ENCODE data around the gene PARVB. TPM values are rescaled to one million over a fixed set of nuclear protein-coding genes. Genes with fewer than 3 reads are reported as not detected.

PARVB gene
- total RNA-seq, 5 donors from 2014 or later (not counting 1 experiment from before 2014, with no cell fraction given): 5.9 to 13.8 (median 8.2) TPM

DNA sequence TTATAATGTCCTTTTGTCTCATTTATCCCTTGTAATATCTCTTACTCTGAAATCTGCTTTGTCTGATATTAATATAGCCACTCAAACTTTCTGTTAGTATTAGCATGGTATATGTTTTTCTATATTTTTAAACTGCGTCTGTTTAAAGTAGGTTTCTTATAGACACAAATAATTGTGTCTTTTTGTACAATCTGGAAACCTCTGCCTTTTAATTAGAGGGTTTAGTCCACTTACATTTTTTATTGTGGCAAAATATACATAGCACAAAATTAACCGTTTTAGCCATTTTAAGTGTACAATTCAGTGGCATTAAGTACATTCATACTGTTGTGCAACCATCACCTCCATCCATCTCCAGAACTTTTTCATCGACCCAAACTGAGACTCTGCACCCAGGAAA, 185.2 kb downstream of the PARVB start:
- no peak overlapping the region for H3K4me3 Mint-ChIP-seq
- Histone ChIP-seq H3K27me3 (replicated peaks in 1 of 2; ENCODE audit: control insufficient read depth in 2 of 2, extremely low read depth in 1 of 2, insufficient read depth in 2 of 2, low read length in 1 of 2) (no peaks in the 10 kb centered on the region), H3K27ac (ENCODE audit: low read length) (no peak overlapping the region), H3K36me3 (ENCODE audit: control insufficient read depth in 2 of 2, extremely low read depth in 1 of 2, insufficient read depth in 1 of 2, low read length in 1 of 2) (peaks cover under 1 to 11% of the 10 kb centered on the region in 2 donors), H3K4me1 (ENCODE audit: control insufficient read depth in 1 of 2, extremely low read depth in 1 of 2, insufficient read depth in 2 of 2, low read length in 2 of 2) (peaks cover 0 to 4% of the 10 kb centered on the region in 2 experiments), H3K4me3 (ENCODE audit: control insufficient read depth in 1 of 2, extremely low read depth in 1 of 2, low read length in 1 of 2) (no peak overlapping the region), H3K9me3 (no peaks in the 10 kb centered on the region)
- ChIA-PET CTCF (no interaction called here), POLR2A (no interaction called here)
- ATAC-seq (replicated peaks in 1 of 4) (no peak), DNase-seq (no peak)
- 20% methylated on average over 1 of the region's 3 CpGs for WGBS (ENCODE audit: insufficient coverage)
- no peaks in the 10 kb centered on the region for H3K27me3 Mint-ChIP-seq
- H3K4me1 Mint-ChIP-seq: peaks cover 0 to 12% (median 9%) of the 10 kb centered on the region in 3 donors
- H3K27ac Mint-ChIP-seq: no peak overlapping the region
- H3K36me3 Mint-ChIP-seq: peaks cover 23% of the 10 kb centered on the region
- H3K9me3 Mint-ChIP-seq: peaks cover 0 to 16% (median 14%) of the 10 kb centered on the region in 3 donors

DNA sequence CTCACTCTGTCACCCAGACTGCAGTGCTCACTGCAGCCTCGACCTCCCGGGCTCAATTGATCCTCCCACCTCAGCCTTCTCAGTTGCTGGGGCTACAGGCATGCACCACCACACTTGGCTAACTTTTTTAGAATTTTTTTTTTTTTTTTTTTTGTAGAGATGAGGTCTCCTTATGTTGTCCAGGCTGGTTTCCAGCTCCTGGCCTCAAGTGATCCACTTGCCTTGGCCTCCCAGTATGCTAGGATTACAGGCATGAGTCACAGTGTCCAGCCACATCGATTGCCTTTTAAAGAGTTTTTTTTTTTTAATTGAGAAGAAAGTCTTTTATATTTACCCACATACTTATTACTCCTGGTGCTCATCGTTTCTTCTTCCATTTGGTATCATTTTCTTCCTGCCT, 186.6 kb downstream of the PARVB start:
- Mint-ChIP-seq H3K4me3 (no peak overlapping the region), H3K9me3 (peaks cover 0 to 16% (median 14%) of the 10 kb centered on the region in 3 donors), H3K36me3 (peaks cover 23% of the 10 kb centered on the region), H3K27ac (no peak overlapping the region), H3K27me3 (no peaks in the 10 kb centered on the region), H3K4me1 (peaks cover 0 to 12% (median 6%) of the 10 kb centered on the region in 3 donors)
- CTCF ChIA-PET: no interaction called here
- Histone ChIP-seq H3K4me1 (ENCODE audit: control insufficient read depth in 1 of 2, extremely low read depth in 1 of 2, insufficient read depth in 2 of 2, low read length in 2 of 2) (peaks cover 0 to 4% of the 10 kb centered on the region in 2 experiments), H3K4me3 (ENCODE audit: control insufficient read depth in 1 of 2, extremely low read depth in 1 of 2, low read length in 1 of 2) (no peak overlapping the region), H3K27ac (ENCODE audit: low read length) (no peak overlapping the region), H3K36me3 (ENCODE audit: control insufficient read depth in 2 of 2, extremely low read depth in 1 of 2, insufficient read depth in 1 of 2, low read length in 1 of 2) (peaks cover 0 to 6% of the 10 kb centered on the region in 2 donors), H3K9me3 (no peaks in the 10 kb centered on the region), H3K27me3 (replicated peaks in 1 of 2; ENCODE audit: control insufficient read depth in 2 of 2, extremely low read depth in 1 of 2, insufficient read depth in 2 of 2, low read length in 1 of 2) (no peaks in the 10 kb centered on the region)
- no peak for ATAC-seq (replicated peaks in 1 of 4)
- POLR2A ChIA-PET: interaction anchor here in 1 of 2 donors (0.6 kb wide), 1 partner anchor 266 kb away, joined by 4 read pairs; no protein-coding TSS in a partner anchor
- WGBS (ENCODE audit: insufficient coverage): no CpG with 5 or more reads among the region's 4 CpGs
- no peak for DNase-seq

DNA sequence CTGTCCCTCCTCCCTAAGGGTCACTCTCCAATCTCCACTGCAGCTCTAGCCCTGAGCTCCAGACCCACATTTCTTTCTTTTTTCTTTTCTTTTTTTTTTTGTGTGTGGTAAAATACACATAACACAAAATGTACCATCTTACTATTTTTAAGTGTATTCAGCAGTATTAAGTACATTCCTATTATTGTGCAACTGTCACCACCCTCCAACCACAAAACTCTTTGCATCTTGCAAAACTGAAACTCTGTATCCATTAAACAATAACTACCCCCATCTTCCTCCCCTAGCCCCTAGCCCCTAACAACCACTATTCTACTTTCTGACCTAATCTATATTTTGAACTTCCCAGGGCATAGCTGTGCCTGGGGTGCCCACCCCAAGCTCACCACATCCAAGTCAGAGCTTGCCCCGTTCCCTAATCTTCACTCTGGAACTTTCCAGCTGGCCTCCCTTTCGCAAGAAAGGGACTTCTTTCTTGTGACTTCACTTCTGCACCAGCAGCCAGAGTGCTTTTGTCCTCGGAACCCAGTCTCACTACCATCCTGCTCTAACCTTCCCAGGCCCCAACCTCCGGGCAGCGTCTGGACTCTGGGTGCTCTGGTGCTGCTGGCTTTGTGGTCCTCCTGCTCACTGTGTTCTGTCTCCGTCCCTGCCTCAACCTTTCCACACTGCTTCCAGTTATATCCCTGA, 187.3 kb downstream of the PARVB start:
- ATAC-seq (replicated peaks in 1 of 4): no peak
- no peak overlapping the region for H3K27ac ChIP-seq (ENCODE audit: low read length)
- Mint-ChIP-seq H3K27ac (no peak overlapping the region), H3K4me3 (no peak overlapping the region), H3K4me1 (peaks cover 0 to 12% (median 5%) of the 10 kb centered on the region in 3 donors), H3K27me3 (no peaks in the 10 kb centered on the region), H3K9me3 (peaks cover 0 to 16% (median 14%) of the 10 kb centered on the region in 3 donors), H3K36me3 (peaks cover 23% of the 10 kb centered on the region)
- H3K4me3 ChIP-seq (ENCODE audit: control insufficient read depth in 1 of 2, extremely low read depth in 1 of 2, low read length in 1 of 2): no peak overlapping the region
- no peaks in the 10 kb centered on the region for H3K36me3 ChIP-seq (ENCODE audit: control insufficient read depth in 2 of 2, extremely low read depth in 1 of 2, insufficient read depth in 1 of 2, low read length in 1 of 2)
- no peaks in the 10 kb centered on the region for H3K9me3 ChIP-seq
- ChIA-PET CTCF (no interaction called here), POLR2A (no interaction called here)
- H3K4me1 ChIP-seq (ENCODE audit: control insufficient read depth in 1 of 2, extremely low read depth in 1 of 2, insufficient read depth in 2 of 2, low read length in 2 of 2): peaks cover 0 to 4% of the 10 kb centered on the region in 2 experiments
- no peaks in the 10 kb centered on the region for H3K27me3 ChIP-seq (replicated peaks in 1 of 2; ENCODE audit: control insufficient read depth in 2 of 2, extremely low read depth in 1 of 2, insufficient read depth in 2 of 2, low read length in 1 of 2)
- 98% methylated on average over 5 of the region's 6 CpGs for WGBS (ENCODE audit: insufficient coverage)
- DNase-seq: no peak

DNA sequence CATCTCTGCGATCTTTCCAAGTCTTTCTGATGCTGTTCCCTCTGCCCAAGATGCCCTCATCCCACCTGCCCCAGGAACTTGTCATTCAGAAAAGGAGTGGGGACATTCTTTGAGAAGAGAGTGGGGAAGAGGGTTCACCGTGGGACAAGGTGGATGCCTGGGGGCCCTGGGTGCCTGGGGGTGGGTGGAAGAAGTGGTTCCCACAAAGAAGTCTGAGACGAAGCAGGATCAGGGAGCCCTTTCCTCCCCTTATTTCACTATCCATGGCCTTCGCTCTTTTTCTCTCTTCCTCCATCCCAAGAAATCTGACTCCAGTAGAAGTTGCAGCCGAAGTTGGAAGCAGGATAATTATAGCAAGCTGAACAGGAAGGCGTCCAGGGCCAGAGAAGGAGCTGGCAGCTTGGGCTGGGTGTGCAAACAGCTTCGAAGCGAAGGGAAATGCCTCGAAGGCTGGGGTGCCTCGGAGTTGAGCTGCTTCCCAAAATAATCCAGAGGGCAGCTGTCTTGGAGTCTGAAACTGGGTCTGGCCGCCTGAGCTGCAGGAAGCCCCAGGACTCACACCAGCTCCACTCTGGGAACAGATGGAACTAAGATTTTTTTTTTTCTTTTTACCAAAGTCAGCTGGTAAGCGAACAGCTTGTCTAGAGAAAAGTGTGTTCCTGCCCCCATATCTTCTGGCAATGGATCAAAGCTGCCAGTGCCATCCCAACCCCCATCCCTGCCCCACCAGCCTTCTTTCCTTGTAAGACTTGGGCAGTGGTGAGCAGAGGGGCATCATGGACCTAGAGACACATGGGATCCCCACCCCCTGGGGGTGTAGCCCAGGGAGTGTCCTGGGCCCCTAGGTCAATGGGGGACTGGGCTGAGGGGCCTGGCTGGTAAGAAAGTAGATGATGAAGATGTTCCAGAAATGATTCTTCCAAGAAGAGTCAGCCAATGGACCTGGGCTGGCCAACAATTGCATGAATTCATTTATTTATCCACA, 188.1 kb downstream of the PARVB start:
- H3K4me1 ChIP-seq (ENCODE audit: control insufficient read depth in 1 of 2, extremely low read depth in 1 of 2, insufficient read depth in 2 of 2, low read length in 2 of 2): no peaks in the 10 kb centered on the region
- ATAC-seq (replicated peaks in 1 of 4) (no peak), DNase-seq (no peak)
- H3K36me3 ChIP-seq (ENCODE audit: control insufficient read depth in 2 of 2, extremely low read depth in 1 of 2, insufficient read depth in 1 of 2, low read length in 1 of 2): no peaks in the 10 kb centered on the region
- Mint-ChIP-seq H3K36me3 (peaks cover 23% of the 10 kb centered on the region), H3K9me3 (peaks cover 0 to 16% (median 14%) of the 10 kb centered on the region in 3 donors), H3K27ac (no peak overlapping the region), H3K4me1 (peaks cover 0 to 12% (median 5%) of the 10 kb centered on the region in 3 donors), H3K27me3 (no peaks in the 10 kb centered on the region), H3K4me3 (no peak overlapping the region)
- WGBS (ENCODE audit: insufficient coverage): 72% methylated on average over 6 of the region's 12 CpGs
- no peak overlapping the region for H3K27ac ChIP-seq (ENCODE audit: low read length)
- H3K27me3 ChIP-seq (replicated peaks in 1 of 2; ENCODE audit: control insufficient read depth in 2 of 2, extremely low read depth in 1 of 2, insufficient read depth in 2 of 2, low read length in 1 of 2): no peaks in the 10 kb centered on the region
- ChIA-PET POLR2A (no interaction called here), CTCF (no interaction called here)
- no peaks in the 10 kb centered on the region for H3K9me3 ChIP-seq
- no peak overlapping the region for H3K4me3 ChIP-seq (ENCODE audit: control insufficient read depth in 1 of 2, extremely low read depth in 1 of 2, low read length in 1 of 2)

DNA sequence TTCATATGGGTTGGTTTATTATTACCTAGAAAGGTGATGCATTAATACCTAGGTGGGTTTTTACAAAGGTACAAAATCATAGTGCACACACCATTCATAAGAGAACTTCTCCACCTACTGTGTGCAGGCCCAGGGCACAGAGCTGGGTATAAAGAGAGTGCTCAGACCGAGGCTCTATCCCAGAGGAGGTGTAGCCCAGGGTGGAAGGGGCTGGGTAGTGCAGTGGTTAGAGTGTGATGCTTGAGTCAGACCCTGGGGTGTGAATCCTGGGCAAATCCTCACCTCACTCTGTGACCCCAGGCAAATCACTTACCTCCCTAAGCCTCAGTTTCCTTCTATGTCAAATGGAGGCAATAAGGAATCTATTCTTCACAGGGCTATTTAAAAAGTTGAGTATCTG, 188.8 kb downstream of the PARVB start:
- H3K27ac Mint-ChIP-seq: no peak overlapping the region
- CTCF ChIA-PET: no interaction called here
- H3K4me3 ChIP-seq (ENCODE audit: control insufficient read depth in 1 of 2, extremely low read depth in 1 of 2, low read length in 1 of 2): no peak overlapping the region
- H3K36me3 Mint-ChIP-seq: peaks cover 21% of the 10 kb centered on the region
- no peak for ATAC-seq (replicated peaks in 1 of 4)
- H3K4me1 Mint-ChIP-seq: peaks cover 0 to 11% (median 2%) of the 10 kb centered on the region in 3 donors
- no peaks in the 10 kb centered on the region for H3K27me3 ChIP-seq (replicated peaks in 1 of 2; ENCODE audit: control insufficient read depth in 2 of 2, extremely low read depth in 1 of 2, insufficient read depth in 2 of 2, low read length in 1 of 2)
- POLR2A ChIA-PET: no interaction called here
- DNase-seq: no peak
- no peak overlapping the region for H3K27ac ChIP-seq (ENCODE audit: low read length)
- H3K36me3 ChIP-seq (ENCODE audit: control insufficient read depth in 2 of 2, extremely low read depth in 1 of 2, insufficient read depth in 1 of 2, low read length in 1 of 2): no peaks in the 10 kb centered on the region
- H3K27me3 Mint-ChIP-seq: no peaks in the 10 kb centered on the region
- no CpG with 5 or more reads among the region's 1 CpG for whole genome bisulfite sequencing (ENCODE audit: insufficient coverage)
- no peaks in the 10 kb centered on the region for H3K9me3 ChIP-seq
- H3K4me3 Mint-ChIP-seq: no peak overlapping the region
- peaks cover 0 to 16% (median 14%) of the 10 kb centered on the region in 3 donors for H3K9me3 Mint-ChIP-seq
- no peaks in the 10 kb centered on the region for H3K4me1 ChIP-seq (ENCODE audit: control insufficient read depth in 1 of 2, extremely low read depth in 1 of 2, insufficient read depth in 2 of 2, low read length in 2 of 2)

DNA sequence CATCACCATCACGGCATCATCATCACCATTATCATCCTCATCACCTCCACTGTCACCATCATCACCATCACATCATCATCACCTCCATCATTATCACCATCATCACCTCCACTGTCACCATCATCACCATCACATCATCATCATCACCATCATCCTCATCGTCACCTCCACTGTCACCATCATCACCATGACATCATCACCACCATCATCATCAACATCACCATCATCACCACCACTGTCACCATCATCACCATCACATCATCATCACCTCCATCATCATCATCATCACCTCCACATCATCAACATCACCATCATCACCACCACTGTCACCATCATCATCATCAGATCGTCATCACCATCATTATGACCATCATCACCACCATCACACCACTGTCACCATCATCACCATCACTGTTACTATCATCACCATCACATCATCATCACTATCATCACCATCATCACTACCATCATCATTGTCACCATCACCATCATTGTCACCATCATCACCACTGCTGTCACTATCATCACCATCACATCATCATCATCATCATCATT, 189.5 kb downstream of the PARVB start:
- peaks cover 0 to 16% (median 14%) of the 10 kb centered on the region in 3 donors for H3K9me3 Mint-ChIP-seq

More for the DNA sequence above, 189.5 kb downstream of the PARVB start:
- Histone ChIP-seq H3K27ac (ENCODE audit: low read length) (no peak overlapping the region), H3K36me3 (ENCODE audit: control insufficient read depth in 2 of 2, extremely low read depth in 1 of 2, insufficient read depth in 1 of 2, low read length in 1 of 2) (no peaks in the 10 kb centered on the region), H3K9me3 (no peaks in the 10 kb centered on the region), H3K4me3 (ENCODE audit: control insufficient read depth in 1 of 2, extremely low read depth in 1 of 2, low read length in 1 of 2) (no peak overlapping the region), H3K27me3 (replicated peaks in 1 of 2; ENCODE audit: control insufficient read depth in 2 of 2, extremely low read depth in 1 of 2, insufficient read depth in 2 of 2, low read length in 1 of 2) (no peaks in the 10 kb centered on the region), H3K4me1 (ENCODE audit: control insufficient read depth in 1 of 2, extremely low read depth in 1 of 2, insufficient read depth in 2 of 2, low read length in 2 of 2) (no peaks in the 10 kb centered on the region)
- Mint-ChIP-seq H3K4me3 (no peak overlapping the region), H3K27ac (no peak overlapping the region), H3K36me3 (peaks cover 18% of the 10 kb centered on the region), H3K4me1 (peaks cover 0 to 7% (median 0%) of the 10 kb centered on the region in 3 donors), H3K27me3 (no peaks in the 10 kb centered on the region)
- ChIA-PET CTCF (no interaction called here), POLR2A (no interaction called here)
- DNase-seq: no peak
- ATAC-seq (replicated peaks in 1 of 4): no peak
- 73% methylated on average over 3 of the region's 3 CpGs for WGBS (ENCODE audit: insufficient coverage)

Data from T-cell (primary cell).